Gastrocnemius medialis (tissue), 4 donors: ENCODE results near the gene CMIP. TPM values are rescaled to one million over a fixed set of nuclear protein-coding genes. Genes with fewer than 3 reads are reported as not detected.

Source experiments
- ATAC-seq, 2 donors: fragments of 150-250 bp; one replicate each; pipeline ENCODE4 v1.9.1; 2016
- DNase-seq, 2 donors: peaks; one replicate each; pipeline ENCODE4 v3.0.0-alpha.2; 2019
- H3K27ac ChIP-seq, 4 donors: fragments of 200-600 bp; sonication (generic); 1 replicate in 1 of 4; 2 replicates in 3 of 4; pipeline ENCODE4 v1.5.1; 2016 to 2018; ENCODE audit warnings: mild to moderate bottlenecking in 2 of 4, moderate library complexity in 1 of 4
- H3K27me3 ChIP-seq, 3 donors: fragments of 200-600 bp; sonication (generic) in 2 of 3; 1 replicate in 1 of 3; 2 replicates in 2 of 3; pipeline versions ENCODE4 v1.5.1 to v1.6.0; 2016 to 2019; ENCODE audit warnings: mild to moderate bottlenecking in 1 of 3, moderate library complexity in 1 of 3
- H3K36me3 ChIP-seq, 2 donors: fragments of 200-600 bp; sonication (generic) in 1 of 2; one replicate each; pipeline ENCODE4 v1.5.1; 2017 to 2018
- H3K4me1 ChIP-seq, 2 donors: fragments of 200-600 bp; sonication (generic) in 1 of 2; one replicate each; pipeline ENCODE4 v1.5.1; 2016 to 2017; ENCODE audit warnings: mild to moderate bottlenecking in 2 of 2
- H3K4me3 ChIP-seq, 4 donors: fragments of 200-600 bp; sonication (generic) in 3 of 4; 1 replicate in 1 of 4; 2 replicates in 3 of 4; pipeline ENCODE4 v1.5.1; 2016 to 2019; ENCODE audit warnings: mild to moderate bottlenecking in 2 of 4
- H3K9me3 ChIP-seq, 3 donors: fragments of 200-600 bp; sonication (generic) in 2 of 3; 1 replicate in 1 of 3; 2 replicates in 2 of 3; pipeline ENCODE4 v1.5.1; 2016 to 2019
- CTCF ChIP-seq, 5 experiments: fragments of 450-650 bp in 3 of 5; fragments of 200-600 bp in 2 of 5; sonication (generic) in 2 of 5; IDR thresholded peaks in 4 of 5; conservative IDR thresholded peaks in 1 of 5; 1 replicate in 4 of 5; 2 replicates in 1 of 5; pipeline ENCODE4 v1.5.1; 2016 to 2019; ENCODE audit warnings: antibody characterized with exemption in 5 of 5, mild to moderate bottlenecking in 3 of 5, moderate library complexity in 3 of 5
- POLR2A ChIP-seq, 2 donors: fragments of 450-650 bp; IDR thresholded peaks; one replicate each; pipeline ENCODE4 v1.6.1; 2017; ENCODE audit warnings: antibody characterized with exemption in 2 of 2, mild to moderate bottlenecking in 2 of 2, moderate library complexity in 2 of 2
- in situ Hi-C, 4 donors: fragments of 200-750 bp; cut with MboI; loops; one replicate each; pipeline versions ENCODE4 v1.15.0 to v1.8.0; 2017; ENCODE audit warnings: low sequenced_read_pairs in 4 of 4
- intact Hi-C: fragments of 100-400 bp; cut with DNase I; formaldehyde crosslinking; loops from one replicate; pipeline ENCODE4 v1.15.1; 2023; ENCODE audit warnings: low total_unique reads
- total RNA-seq, 4 donors: library from RNA; depleted of rRNA; stranded (reverse); fragments of >200 nt; gene quantifications; one replicate each; pipeline versions ENCODE4 v1.1.0 to v1.2.3, GENCODE V29; 2016

The CMIP gene
- total RNA-seq, 4 donors from 2014 or later = 0.90 to 5.1 (median 2.7) TPM

GRCh38 chr16:81531419-81531821 lies 86.8 kb downstream of the CMIP start:
- H3K9me3 ChIP-seq = no peaks in the 10 kb centered on the region
- DNase-seq (no peak), ATAC-seq (no peak)
- TF ChIP-seq POLR2A (IDR thresholded peaks at IDR 0.05) = no peak
- TF ChIP-seq CTCF (IDR thresholded peaks at IDR 0.05 in 4 of 5, conservative IDR thresholded peaks at IDR 0.05 in 1 of 5) = no peak
- H3K36me3 ChIP-seq = no peaks in the 10 kb centered on the region
- H3K27ac ChIP-seq = no peak overlapping the region
- in situ Hi-C loops = no loop called here
- no peaks in the 10 kb centered on the region for H3K27me3 ChIP-seq
- H3K4me1 ChIP-seq = peaks cover 5 to 8% of the 10 kb centered on the region in 2 donors
- intact Hi-C loops = no loop called here
- no peak overlapping the region for H3K4me3 ChIP-seq

GRCh38 chr16:81532491-81533174 lies 88.0 kb downstream of the CMIP start:
- no peaks in the 10 kb centered on the region for H3K27me3 ChIP-seq
- no peaks in the 10 kb centered on the region for H3K36me3 ChIP-seq
- TF ChIP-seq CTCF (IDR thresholded peaks at IDR 0.05 in 4 of 5, conservative IDR thresholded peaks at IDR 0.05 in 1 of 5) (no peak), POLR2A (IDR thresholded peaks at IDR 0.05) (no peak)
- intact Hi-C loops = no loop called here
- no peak for DNase-seq
- H3K4me3 ChIP-seq = no peak overlapping the region
- in situ Hi-C loops = no loop called here
- no peaks in the 10 kb centered on the region for H3K9me3 ChIP-seq
- H3K27ac ChIP-seq = no peak overlapping the region
- no peaks in the 10 kb centered on the region for H3K4me1 ChIP-seq
- ATAC-seq = no peak

- no peak for TF ChIP-seq POLR2A (IDR thresholded peaks at IDR 0.05)
- TF ChIP-seq CTCF (IDR thresholded peaks at IDR 0.05 in 4 of 5, conservative IDR thresholded peaks at IDR 0.05 in 1 of 5) = no peak
- Histone ChIP-seq H3K4me3 (no peak overlapping the region), H3K4me1 (no peaks in the 10 kb centered on the region), H3K27ac (no peak overlapping the region), H3K36me3 (no peaks in the 10 kb centered on the region), H3K27me3 (no peaks in the 10 kb centered on the region), H3K9me3 (no peaks in the 10 kb centered on the region)
- ATAC-seq = no peak
- DNase-seq = no peak
- intact Hi-C loops (no loop called here), in situ Hi-C loops (no loop called here)
Observed at GRCh38 chr16:81533175-81533507, 88.5 kb downstream of the CMIP start.

- Histone ChIP-seq H3K27ac (no peak overlapping the region), H3K4me3 (no peak overlapping the region), H3K36me3 (no peaks in the 10 kb centered on the region), H3K27me3 (no peaks in the 10 kb centered on the region), H3K9me3 (no peaks in the 10 kb centered on the region), H3K4me1 (no peaks in the 10 kb centered on the region)
- in situ Hi-C loops (no loop called here), intact Hi-C loops (no loop called here)
- ATAC-seq (no peak), DNase-seq (no peak)
- no peak for TF ChIP-seq POLR2A (IDR thresholded peaks at IDR 0.05)
- TF ChIP-seq CTCF (IDR thresholded peaks at IDR 0.05 in 4 of 5, conservative IDR thresholded peaks at IDR 0.05 in 1 of 5) = no peak
Observed at GRCh38 chr16:81535679-81536360, 91.2 kb downstream of the CMIP start.
